A172 (cell line): ENCODE data around the gene PTPMT1. TPM values are rescaled to one million over a fixed set of nuclear protein-coding genes. Genes with fewer than 3 reads are reported as not detected.
"Not testable (repeated sequence)": the region's sequence is repeated elsewhere in the genome, so short reads cannot be mapped to it uniquely, and the experiment has no call there.

Source experiments
- DNase-seq: peaks from one replicate; pipeline ENCODE4 v3.0.0-alpha.2; 2015; ENCODE audit warnings: low spot score
- total RNA-seq: library from RNA; depleted of rRNA; stranded (reverse); fragments of >200 nt; shearing (Covaris generic); gene quantifications from 2 replicates; pipeline ENCODE4 v1.2.3, GENCODE V29; 2014

The PTPMT1 gene
- total RNA-seq, 1 experiment from 2014 or later = 253 TPM

DNA sequence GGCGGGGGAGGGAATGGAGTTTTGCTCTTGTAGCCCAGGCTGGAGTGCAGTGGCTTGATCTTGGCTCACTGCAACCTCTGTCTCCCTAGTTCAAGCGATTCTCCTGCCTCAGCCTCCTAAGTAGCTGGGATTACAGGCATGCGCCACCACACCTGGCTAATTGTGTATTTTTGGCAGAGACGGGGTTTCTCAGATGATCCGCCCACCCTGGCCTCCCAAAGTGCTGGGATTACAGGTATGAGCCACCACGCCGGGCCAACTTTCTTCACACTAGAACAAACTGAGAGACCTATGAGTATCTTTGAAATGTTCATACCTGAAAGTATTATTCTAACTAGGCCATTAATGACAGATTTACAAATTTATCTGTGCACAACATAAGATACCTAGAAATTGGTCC is 19.1 kb upstream of the PTPMT1 start:
- not testable (repeated sequence) for DNase-seq

DNA sequence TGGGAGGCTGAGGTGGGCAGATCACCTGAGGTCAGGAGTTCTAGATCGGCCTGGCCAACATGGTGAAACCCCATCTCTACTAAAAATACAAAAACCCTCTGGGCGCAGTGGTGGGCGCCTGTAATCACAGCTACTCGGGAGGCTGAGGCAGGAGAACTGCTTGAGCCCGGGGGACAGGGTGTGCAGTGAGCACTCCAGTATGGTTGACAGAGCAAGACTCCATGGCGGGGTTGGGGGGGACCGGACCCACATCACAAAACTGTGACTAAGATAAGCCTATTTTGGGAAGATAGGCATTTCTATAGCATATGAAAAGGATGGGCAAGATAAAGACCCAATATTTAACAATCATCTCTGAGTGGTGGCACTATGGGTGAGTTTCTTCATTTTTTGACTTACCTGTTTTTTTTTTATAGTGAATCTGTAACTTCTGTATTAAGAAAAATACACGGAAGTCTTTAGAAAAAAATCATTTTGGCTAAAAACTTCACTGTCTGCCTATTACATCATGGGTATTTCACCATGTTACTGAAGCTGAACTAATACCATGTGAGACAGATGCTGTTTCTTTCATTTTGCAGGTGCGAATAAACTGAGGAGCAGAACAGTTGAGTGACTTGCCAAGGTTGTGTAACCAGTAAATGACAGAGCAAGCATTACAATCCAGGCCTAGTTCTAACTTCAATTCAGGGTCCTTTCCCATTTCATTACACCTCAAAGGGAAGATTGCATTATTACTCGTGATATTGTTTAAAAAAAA is 14.9 kb upstream of the PTPMT1 start:
- no peak for DNase-seq

DNA sequence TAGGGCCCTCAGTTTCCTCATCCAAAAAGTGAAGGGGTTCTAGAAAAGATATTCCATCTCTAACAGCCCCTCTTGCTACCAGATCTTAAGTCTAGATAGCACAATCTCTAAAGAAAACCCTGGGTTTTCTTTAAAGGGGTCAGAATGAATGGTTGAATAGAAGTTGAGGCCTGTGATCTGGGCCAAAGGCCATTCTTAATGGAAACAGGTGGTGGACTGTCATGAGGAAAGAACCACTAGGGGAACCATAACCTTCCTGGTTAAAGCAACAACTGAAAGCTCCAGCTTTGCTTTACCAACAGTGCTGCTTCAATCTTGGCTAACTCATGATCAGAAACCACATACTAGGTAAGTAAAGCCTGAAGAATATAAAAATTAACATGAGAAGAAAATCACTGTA is 14.3 kb upstream of the PTPMT1 start:
- DNase-seq = peak; percentile 36

DNA sequence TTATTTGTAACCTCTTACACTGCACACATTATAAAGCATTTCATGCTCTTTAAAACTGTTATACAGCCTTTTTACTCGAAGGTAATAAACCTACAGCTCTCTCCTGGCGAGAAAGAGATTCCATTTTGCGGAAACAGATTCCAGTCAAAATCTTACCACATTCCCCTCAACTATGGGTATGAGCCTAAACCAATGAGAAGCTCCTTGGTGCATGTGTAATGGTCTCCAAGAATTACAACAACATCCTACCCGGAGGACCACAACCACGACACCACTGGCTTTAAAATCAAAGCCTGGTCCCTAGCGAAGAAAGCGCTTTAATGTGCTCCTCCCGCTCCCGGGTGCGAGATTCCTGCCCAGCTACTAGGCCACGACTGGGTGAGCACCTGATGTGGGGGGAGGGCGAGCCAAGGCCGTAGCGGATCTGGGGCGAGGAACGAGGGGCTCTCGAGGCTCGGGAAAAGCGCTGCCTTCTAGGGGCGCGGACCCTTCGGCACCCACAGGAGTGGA is 13.3 kb upstream of the PTPMT1 start:
- peak; percentile 32 for DNase-seq

DNA sequence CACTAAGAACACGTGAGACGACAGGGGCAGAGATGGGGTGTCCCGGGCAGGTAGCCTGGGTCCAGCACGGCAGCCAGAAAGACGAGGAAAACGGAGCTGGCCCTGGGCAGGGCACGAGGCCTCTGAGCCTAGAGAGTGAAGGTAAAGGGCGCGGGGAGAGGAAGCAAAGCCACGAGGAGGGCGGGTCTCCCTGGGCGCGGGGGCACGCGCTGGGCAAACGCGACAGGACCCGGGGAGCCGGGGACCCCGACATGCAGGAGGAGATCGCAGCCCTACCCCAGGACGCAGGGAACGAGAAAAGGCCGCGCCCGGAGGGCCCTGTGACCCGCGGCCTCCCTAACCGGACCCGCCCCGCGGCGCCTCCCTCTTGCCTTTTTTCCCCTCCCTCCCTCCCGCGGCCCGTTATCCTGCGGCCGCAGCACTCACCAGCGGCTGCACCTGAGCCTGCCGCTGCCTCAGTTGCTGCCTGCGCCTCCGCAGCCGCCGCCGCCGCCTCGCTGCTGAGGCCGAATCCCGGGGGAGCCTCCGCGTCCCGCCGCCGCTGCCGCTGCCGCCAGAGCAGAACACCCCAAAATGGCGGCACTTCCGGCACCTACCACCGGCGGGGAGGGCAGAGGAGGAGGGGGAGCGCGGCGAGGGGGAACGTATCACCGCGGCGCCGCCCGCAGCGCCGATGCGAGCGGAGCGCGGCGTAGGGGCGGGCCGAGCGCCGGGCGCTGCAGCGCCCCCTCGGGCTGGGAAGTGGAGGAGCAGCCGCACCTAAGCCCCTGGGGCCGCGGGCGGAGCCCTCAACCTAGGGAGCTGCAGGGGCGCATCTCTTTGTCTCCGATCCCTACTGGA is 12.6 kb upstream of the PTPMT1 start, which contains the start of gene CELF1:
CELF1 (minus strand) TSS at position 567 of the 840 bp plus-strand sequence. CDS start 53,609 bp downstream, outside the sequence.
- DNase-seq = peak; percentile 80

DNA sequence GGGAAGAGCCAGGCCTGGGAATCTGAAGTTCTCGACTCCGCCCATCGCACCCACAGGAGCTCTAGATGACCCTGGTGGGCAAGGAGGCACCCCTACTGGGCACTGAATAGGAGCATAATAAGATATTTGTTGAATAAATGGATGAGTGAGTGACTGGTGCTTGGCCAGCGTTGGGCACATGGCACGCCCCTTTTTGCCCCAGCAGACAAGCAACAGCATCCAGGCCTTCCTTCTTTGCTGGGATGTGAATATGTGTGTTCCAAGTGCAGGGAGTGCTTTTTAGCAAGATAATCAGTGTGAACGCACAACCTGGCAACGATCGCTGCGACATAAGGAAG is 12.0 kb upstream of the PTPMT1 start:
- DNase-seq = no peak

DNA sequence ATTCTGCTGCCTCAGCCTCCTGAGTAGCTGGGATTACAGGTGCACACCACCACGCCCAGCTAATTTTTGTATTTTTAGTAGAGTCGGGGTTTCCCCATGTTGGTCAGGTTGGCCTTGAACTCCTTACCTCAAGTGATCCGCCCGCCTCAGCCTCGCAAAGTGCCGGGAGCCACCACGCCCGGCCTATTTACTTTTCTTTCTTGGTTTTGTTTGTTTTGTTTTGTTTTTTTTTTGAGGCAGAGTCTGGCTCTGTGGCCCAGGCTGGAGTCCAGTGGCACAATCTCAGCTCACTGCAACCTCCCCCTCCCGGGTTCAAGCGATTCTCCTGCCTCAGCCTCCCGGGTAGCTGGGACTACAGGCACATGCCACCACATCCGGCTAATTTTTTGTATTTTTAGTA is 8.4 kb upstream of the PTPMT1 start:
- not testable (repeated sequence) for DNase-seq

DNA sequence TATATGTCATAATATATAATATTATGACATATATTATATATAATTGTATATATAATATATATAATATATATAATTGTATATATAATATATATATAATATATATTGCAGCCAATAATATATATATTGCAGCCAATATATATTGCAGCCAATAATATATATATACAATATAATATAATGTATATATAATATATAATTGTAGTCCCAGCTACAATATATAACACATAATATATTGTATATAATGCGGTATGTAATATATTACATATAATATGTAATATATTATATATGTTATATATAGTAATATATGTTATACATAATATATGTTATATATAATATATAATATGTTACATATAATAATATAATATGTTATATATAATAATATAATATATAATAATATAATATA is 6.7 kb upstream of the PTPMT1 start:
- DNase-seq = no peak

DNA sequence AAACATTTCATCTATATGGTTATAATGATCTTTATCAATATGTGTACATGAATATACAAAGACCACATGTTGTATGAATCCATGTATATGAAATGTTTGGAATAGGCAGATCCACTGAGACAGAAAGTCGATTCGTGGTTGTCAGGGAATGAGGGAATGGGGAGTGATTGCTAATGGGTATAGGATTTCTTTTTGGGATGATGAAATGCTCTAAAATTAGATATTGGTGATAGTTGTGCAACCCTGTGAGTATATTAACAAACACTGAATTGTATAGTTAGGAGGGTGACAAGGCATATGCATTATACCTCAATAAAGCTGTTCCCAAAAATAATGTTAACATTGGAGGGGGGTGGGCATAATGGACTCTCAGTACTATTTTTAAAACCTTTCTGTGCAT is 5.0 kb upstream of the PTPMT1 start:
- DNase-seq = no peak

DNA sequence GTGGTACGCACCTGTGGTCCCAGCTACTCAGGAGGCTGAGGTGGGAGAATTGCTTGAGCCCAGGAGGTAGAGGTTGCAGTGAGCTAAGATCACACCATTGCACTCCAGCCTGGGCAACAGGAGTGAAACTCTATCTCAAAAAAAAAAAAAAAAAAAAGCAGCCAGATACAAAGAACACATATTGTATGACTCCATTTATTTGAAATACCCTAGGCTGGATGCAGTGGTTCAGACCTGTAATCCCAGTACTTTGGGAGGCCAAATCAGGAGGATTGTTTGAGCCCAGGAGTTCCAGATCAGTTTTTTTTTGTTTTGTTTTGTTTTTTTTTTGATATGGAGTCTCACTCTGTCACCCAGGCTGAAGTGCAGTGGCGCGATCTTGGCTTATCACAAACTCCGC is 3.0 kb upstream of the PTPMT1 start:
- not testable (repeated sequence) for DNase-seq

DNA sequence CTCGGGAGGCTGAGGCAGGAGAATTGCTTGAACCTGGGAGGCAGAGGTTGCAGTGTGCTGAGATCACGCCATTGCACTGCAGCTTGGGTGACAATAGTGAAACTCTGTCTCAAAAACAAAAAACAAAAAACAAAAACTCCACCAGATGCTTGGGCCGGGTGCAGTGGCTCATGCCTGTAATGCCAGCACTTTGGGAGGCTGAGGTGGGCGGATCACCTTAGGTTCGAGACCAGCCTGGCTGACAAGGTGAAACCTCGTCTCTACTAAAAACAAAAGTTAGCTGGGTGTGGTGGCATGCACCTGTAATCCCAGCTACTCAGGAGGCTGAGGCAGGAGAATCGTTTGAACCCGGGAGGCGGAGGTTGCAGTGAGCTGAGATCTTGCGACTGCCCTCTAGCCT is 1.0 kb upstream of the PTPMT1 start:
- not testable (repeated sequence) for DNase-seq

DNA sequence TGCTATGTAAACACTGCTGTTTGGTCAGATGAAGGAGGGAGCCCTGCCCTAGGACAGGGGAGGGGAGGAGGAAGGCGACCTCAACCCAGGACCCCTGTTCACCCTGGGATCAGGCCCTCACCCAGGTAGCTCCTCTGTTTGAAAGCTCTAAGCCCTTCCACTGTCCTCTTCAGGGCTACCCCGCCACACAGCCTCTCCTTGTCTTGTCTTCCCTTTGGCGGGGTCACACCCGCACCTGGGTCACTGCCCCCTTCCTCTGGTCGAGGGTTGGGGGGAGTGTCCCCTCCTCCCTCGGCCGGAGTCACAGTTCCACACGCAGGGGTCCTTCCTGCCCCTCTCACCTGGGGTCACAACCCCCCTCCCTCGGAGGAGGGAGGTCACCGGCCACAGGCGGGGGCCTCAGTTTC is 463 bp upstream of the PTPMT1 start:
- no peak for DNase-seq

DNA sequence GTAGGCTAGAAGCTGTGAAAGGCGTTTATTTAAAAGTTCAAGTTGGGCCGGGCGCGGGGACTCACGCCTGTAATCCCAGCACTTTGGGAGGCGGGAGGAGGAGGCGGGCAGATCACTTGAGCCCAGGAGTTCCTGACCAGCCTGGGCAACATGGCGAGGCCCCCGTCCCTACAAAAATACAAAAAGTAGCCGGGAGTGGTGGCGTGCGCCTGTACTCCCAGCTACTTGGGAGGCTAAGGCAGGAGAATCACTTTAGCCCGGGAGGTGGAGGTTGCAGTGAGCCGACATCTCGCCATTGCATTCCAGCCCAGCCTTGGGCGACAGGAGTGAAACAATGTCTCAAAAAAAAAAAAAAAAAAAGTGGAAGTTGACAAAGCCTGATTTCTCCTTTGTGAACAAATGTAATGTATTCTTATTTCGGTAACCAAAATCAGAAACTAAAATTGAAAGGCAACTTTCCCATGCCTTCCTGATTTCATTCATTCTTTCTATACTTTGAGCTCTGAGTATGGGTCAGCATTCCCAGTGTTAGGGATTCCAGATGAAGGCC is 825 bp downstream of the PTPMT1 start:
- DNase-seq = no peak

DNA sequence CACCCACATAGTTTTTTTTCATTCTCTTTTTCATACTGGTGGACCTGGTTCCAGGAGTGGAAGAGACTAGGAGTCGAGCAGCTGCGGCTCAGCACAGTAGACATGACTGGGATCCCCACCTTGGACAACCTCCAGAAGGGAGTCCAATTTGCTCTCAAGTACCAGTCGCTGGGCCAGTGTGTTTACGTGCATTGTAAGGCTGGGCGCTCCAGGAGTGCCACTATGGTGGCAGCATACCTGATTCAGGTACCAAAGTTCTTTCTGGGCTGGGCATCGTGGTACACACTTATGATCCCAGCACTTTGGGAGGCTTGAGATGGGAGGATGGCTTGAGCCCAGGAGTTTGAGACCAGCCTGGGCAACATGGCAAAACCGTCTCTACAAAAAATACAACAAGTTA is 4.2 kb downstream of the PTPMT1 start:
- no peak for DNase-seq

DNA sequence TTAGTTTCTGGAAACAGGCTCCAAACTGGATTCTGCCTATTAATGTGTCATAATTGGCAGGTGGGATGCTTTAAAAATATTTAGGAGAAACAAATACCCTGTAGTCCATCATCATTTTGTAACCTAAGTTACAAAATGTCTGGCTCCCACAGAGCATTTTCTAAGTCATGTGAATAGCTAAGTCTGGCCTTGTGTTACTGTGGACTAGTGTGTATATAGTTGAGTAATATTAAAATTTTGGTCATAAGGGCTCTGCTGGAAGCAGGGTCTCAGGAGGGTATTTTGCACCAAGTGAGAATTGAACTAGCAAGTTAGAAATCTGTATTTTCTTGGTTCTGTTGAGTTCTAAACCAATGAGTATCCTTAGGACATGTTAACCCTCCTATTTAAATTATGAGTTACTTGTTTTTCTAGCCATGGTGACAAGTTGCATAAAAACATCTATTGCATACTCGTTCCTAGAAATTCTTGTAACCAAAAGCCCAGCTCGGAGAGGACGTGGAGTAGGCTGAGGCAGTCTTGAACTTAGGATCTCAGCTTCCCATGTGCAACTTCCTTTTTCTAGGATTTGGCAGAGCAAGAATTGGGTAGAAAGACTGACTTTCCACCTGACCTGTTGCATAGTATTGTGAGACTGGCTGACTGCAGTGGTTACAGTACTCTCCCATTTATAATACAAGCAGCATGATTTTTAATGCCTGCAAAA is 5.4 kb downstream of the PTPMT1 start:
- no peak for DNase-seq

DNA sequence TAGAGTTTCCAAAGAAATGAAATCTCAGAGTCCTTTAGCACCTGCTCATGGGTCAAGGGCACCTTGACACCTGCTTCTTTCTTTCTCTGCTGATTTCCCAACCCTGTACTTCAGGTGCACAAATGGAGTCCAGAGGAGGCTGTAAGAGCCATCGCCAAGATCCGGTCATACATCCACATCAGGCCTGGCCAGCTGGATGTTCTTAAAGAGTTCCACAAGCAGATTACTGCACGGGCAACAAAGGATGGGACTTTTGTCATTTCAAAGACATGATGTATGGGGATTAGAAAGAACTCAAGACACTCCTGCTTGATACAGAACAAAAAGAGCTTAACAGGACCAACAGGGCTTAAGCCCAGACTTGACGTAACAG is 5.9 kb downstream of the PTPMT1 start:
- no peak for DNase-seq

DNA sequence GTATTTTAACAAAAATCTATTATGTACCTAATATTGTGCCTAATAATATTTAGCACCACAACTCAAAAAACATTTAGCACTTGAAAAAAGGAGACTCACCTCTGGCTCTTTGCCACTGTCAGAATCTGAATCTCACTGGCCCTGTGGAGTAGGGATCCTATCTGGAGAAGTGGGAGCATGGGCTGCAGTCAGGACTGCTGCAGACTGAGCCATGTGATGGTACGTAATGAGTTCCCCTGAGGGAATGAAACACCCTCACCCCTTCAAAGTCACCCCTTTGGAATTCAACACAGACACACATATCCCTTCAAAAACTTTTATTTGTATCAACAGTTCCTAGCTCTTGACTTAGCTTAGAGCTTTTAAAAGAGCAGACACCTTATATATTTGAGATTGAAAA is 6.5 kb downstream of the PTPMT1 start:
- peak; percentile 48 for DNase-seq

DNA sequence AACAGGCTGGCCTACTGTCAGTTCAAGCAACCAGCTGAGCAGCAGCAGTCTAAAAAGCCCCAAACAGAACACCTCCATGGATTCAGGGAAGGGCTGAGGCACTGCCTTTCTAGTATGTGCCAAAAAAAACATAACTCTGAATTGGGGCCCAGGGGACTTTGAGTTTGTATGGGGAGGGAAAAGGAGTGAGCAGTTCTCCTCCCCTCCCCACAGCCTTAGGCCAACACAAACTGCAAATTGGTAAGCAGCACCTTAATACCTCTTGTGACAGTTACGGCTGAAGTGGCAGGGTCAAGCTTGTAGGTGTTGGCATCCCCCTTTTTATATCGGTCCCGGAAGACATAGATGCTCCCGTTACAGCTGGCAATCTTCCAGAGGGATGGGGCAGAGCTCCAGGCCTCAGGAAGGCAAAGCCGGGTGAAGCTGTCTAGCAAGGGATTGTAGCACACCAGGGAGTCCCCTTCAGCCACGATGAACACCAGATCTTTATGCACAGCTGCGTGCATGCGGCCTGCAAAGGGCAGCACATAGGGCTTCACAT is 7.4 kb downstream of the PTPMT1 start:
- no peak for DNase-seq

DNA sequence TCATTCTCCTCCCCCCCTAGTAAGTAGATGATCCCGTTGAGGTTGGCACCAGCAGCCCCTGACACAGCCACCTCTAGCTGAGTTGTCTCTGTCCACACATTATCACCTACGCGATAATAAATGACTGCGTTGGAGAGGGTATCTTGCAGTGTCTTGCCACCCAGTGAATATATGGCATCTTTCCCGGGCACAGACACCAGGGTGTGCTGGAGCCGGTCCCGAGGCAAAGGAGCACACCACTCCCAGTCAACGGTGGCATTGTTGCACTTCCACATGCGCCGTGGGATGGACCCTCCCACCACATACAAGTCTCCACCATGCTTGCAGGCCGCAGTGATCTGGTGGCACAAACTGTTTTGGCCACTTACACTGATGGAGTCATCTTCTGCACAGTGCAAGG is 7.9 kb downstream of the PTPMT1 start:
- DNase-seq = no peak

DNA sequence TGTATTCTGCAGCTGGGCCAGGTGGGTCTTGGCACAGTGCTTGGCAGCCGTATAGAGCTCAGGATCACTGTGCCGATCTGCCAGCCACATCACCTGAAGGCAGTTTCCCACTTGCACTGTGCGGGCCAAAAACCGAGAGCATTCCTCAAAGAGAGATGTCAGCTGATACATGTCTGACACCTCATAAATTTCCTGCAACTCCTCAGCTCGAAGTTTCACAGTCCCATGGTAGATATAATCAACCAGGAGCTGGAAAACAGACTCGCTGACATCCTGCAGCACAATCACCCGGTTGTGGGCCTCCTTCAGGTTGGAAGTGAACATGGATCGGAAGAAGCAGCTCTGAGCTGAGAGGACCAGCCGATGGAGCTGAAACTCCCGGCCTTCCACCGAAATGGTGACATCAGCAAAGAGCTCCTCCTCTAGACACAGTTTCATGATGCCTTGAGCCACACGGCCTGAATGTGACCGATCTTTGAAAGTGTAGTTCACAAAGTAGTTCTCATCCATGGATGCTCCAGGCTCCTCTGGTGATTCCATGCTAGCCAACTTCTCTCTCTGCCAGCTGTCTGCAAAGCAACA is 12.2 kb downstream of the PTPMT1 start:
- DNase-seq = no peak
